ENCODE data around the gene SPOPL.

GRCh38 chr2:138554123-138554522 lies 52.6 kb downstream of the SPOPL start:
- TF ChIP-seq CTCF (tag by site-specific recombination; IDR thresholded peaks at IDR 0.05): no peak
- no peak for TF ChIP-seq MYNN (tag by site-specific recombination; IDR thresholded peaks at IDR 0.05; ENCODE audit: borderline replicate concordance)
- no peak for TF ChIP-seq ZBTB8A (tag by site-specific recombination; IDR thresholded peaks at IDR 0.05)
- no peak for TF ChIP-seq ZNF140 (tag by site-specific recombination; IDR thresholded peaks at IDR 0.05)
- no peak for TF ChIP-seq ZNF239 (tag by site-specific recombination; IDR thresholded peaks at IDR 0.05)
- TF ChIP-seq, protein P1, sequence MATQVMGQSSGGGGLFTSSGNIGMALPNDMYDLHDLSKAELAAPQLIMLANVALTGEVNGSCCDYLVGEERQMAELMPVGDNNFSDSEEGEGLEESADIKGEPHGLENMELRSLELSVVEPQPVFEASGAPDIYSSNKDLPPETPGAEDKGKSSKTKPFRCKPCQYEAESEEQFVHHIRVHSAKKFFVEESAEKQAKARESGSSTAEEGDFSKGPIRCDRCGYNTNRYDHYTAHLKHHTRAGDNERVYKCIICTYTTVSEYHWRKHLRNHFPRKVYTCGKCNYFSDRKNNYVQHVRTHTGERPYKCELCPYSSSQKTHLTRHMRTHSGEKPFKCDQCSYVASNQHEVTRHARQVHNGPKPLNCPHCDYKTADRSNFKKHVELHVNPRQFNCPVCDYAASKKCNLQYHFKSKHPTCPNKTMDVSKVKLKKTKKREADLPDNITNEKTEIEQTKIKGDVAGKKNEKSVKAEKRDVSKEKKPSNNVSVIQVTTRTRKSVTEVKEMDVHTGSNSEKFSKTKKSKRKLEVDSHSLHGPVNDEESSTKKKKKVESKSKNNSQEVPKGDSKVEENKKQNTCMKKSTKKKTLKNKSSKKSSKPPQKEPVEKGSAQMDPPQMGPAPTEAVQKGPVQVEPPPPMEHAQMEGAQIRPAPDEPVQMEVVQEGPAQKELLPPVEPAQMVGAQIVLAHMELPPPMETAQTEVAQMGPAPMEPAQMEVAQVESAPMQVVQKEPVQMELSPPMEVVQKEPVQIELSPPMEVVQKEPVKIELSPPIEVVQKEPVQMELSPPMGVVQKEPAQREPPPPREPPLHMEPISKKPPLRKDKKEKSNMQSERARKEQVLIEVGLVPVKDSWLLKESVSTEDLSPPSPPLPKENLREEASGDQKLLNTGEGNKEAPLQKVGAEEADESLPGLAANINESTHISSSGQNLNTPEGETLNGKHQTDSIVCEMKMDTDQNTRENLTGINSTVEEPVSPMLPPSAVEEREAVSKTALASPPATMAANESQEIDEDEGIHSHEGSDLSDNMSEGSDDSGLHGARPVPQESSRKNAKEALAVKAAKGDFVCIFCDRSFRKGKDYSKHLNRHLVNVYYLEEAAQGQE (tag by site-specific recombination; IDR thresholded peaks at IDR 0.05): no peak
- no peak for TF ChIP-seq SCRT2 (tag by site-specific recombination; IDR thresholded peaks at IDR 0.05)
- no peak for TF ChIP-seq KLF10 (tag by site-specific recombination; IDR thresholded peaks at IDR 0.05)
- no peak for TF ChIP-seq ZNF175 (tag by site-specific recombination; IDR thresholded peaks at IDR 0.05)
- no peak for TF ChIP-seq MEIS1 (CRISPR knock-in tag; IDR thresholded peaks at IDR 0.05; ENCODE audit: borderline replicate concordance)
